K562 (cell line): Measurements from ENCODE around the gene TBC1D1.

ENCODE experiments used
- DACH1 ChIP-seq: fragments of 450-650 bp; IDR thresholded peaks from 2 replicates; pipeline ENCODE4 v1.6.1; 2018; ENCODE audit not compliant: partially characterized antibody
- PHF20 ChIP-seq: fragments of 450-650 bp; IDR thresholded peaks from 2 replicates; pipeline ENCODE4 v1.6.1; 2018; ENCODE audit not compliant: partially characterized antibody
- PTBP1 ChIP-seq: fragments of 200-400 bp; formaldehyde crosslinking; IDR thresholded peaks from 2 replicates; pipeline ENCODE4 v1.6.1; 2017; ENCODE audit warnings: low read depth, low read length
- SAP30 ChIP-seq: fragments of 200-600 bp; sonication (generic); IDR thresholded peaks from 2 replicates; pipeline ENCODE4 v1.6.1; 2012; ENCODE audit warnings: borderline replicate concordance, low read depth, mild to moderate bottlenecking, moderate library complexity, low read length, control low read depth, inconsistent platforms; ENCODE audit not compliant: insufficient read depth, poor library complexity, severe bottlenecking
- STAG1 ChIP-seq: sonication (generic); formaldehyde crosslinking; IDR thresholded peaks from 2 replicates; pipeline ENCODE4 v1.5.0; 2020; ENCODE audit warnings: missing genetic modification reagents, borderline replicate concordance
- U2AF2 ChIP-seq: fragments of 200-400 bp; formaldehyde crosslinking; optimal IDR thresholded peaks from 2 replicates; pipeline ENCODE3; 2017; ENCODE audit warnings: low read depth, mild to moderate bottlenecking, low read length
- ZNF274 ChIP-seq: IDR thresholded peaks from 2 replicates; pipeline ENCODE4 v1.6.1; 2011; ENCODE audit warnings: low read depth, mild to moderate bottlenecking, low read length, moderate library complexity, borderline replicate concordance

DNA sequence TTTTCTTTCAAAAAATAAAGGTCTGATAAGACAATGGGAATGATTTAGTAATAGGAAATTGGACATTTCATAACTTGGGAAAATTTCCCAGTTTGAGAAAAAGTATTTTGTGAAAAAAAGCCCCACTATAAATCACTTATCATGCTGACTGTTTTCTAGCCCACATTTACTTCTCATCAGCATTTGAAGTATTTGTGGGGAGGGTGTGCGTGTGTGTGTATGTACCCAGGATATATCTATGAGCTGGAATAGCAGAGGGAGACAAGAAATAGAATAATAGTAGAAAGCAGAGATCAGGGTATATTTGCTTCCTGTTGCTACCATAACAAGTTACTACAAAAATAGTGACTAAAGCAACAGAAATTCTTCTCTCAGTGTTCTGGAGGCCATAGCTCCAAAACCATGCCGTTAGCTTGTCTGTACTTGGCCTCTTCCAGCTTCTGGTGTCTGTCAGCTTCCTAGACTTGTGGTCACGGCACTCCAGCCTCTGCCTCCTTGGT, 209.1 kb downstream of the TBC1D1 start:
- TF ChIP-seq PTBP1 (no peak), U2AF2 (no peak), PHF20 (no peak), SAP30 (no peak), DACH1 (no peak), ZNF274 (no peak), STAG1 (CRISPR knock-in tag) (no peak)
